ENCODE measurements around the gene NCMAP. TPM values are rescaled to one million over a fixed set of nuclear protein-coding genes. Genes with fewer than 3 reads are reported as not detected.

The NCMAP gene
- total RNA-seq, 2 donors from 2014 or later = not detected

- no peaks in the 10 kb centered on the region for H3K27me3 Mint-ChIP-seq
- peak; percentile 93 for ATAC-seq (replicated peaks)
- H3K27ac Mint-ChIP-seq = peak within 1 kb of the TSS; percentile 96
- H3K36me3 Mint-ChIP-seq (ENCODE audit: low read depth) = peaks cover 45% of the 10 kb centered on the region
- peak within 1 kb of the TSS; percentile 89 for H3K4me3 Mint-ChIP-seq
- no peaks in the 10 kb centered on the region for H3K9me3 Mint-ChIP-seq
- H3K4me1 Mint-ChIP-seq = peaks cover 32% of the 10 kb centered on the region
Measured at GRCh38 chr1:24642481-24643362, 86.8 kb downstream of the NCMAP start, which contains the start of gene SRRM1. Gene SRRM1 (plus strand): TSS chr1:24643302. CDS start chr1:24643327, 25 bp downstream.

GRCh38 chr1:24643363-24644099, 87.6 kb downstream of the NCMAP start:
- Mint-ChIP-seq H3K4me3 (peak overlapping the region; percentile 89), H3K27ac (peak overlapping the region; percentile 96), H3K9me3 (no peaks in the 10 kb centered on the region), H3K27me3 (no peaks in the 10 kb centered on the region), H3K4me1 (peaks cover 35% of the 10 kb centered on the region), H3K36me3 (ENCODE audit: low read depth) (peaks cover 53% of the 10 kb centered on the region)
- peak; percentile 20 for ATAC-seq (replicated peaks)

- Mint-ChIP-seq H3K36me3 (ENCODE audit: low read depth) (peaks cover 58% of the 10 kb centered on the region), H3K9me3 (no peaks in the 10 kb centered on the region), H3K27ac (peak overlapping the region; percentile 96), H3K27me3 (no peaks in the 10 kb centered on the region), H3K4me3 (peak overlapping the region; percentile 89), H3K4me1 (peaks cover 35% of the 10 kb centered on the region)
- no peak for ATAC-seq (replicated peaks)
Measured at GRCh38 chr1:24644100-24644384, 88.2 kb downstream of the NCMAP start.

GRCh38 chr1:24648919-24649318, 93.0 kb downstream of the NCMAP start:
- ATAC-seq (replicated peaks) = no peak
- H3K4me3 Mint-ChIP-seq = no peak overlapping the region

GRCh38 chr1:24652382-24652781, 96.5 kb downstream of the NCMAP start:
- H3K4me1 Mint-ChIP-seq = peaks cover 8% of the 10 kb centered on the region
- no peak for ATAC-seq (replicated peaks)
- no peaks in the 10 kb centered on the region for H3K27me3 Mint-ChIP-seq
- H3K9me3 Mint-ChIP-seq = no peaks in the 10 kb centered on the region
- H3K36me3 Mint-ChIP-seq (ENCODE audit: low read depth) = peaks cover 100% of the 10 kb centered on the region
- H3K27ac Mint-ChIP-seq = no peak overlapping the region
- H3K4me3 Mint-ChIP-seq = no peak overlapping the region

More at GRCh38 chr1:24648919-24649318, 93.0 kb downstream of the NCMAP start:
- H3K27ac Mint-ChIP-seq = no peak overlapping the region
- H3K36me3 Mint-ChIP-seq (ENCODE audit: low read depth) = peaks cover 100% of the 10 kb centered on the region
- peaks cover 26% of the 10 kb centered on the region for H3K4me1 Mint-ChIP-seq
- no peaks in the 10 kb centered on the region for H3K27me3 Mint-ChIP-seq
- no peaks in the 10 kb centered on the region for H3K9me3 Mint-ChIP-seq

GRCh38 chr1:24654010-24654409, 98.1 kb downstream of the NCMAP start:
- Mint-ChIP-seq H3K4me1 (peaks cover 9% of the 10 kb centered on the region), H3K27ac (no peak overlapping the region), H3K36me3 (ENCODE audit: low read depth) (peaks cover 100% of the 10 kb centered on the region), H3K4me3 (no peak overlapping the region), H3K27me3 (no peaks in the 10 kb centered on the region), H3K9me3 (no peaks in the 10 kb centered on the region)
- ATAC-seq (replicated peaks) = no peak

- no peak overlapping the region for H3K27ac Mint-ChIP-seq
- H3K36me3 Mint-ChIP-seq (ENCODE audit: low read depth) = peaks cover 100% of the 10 kb centered on the region
- H3K4me3 Mint-ChIP-seq = no peak overlapping the region
- H3K27me3 Mint-ChIP-seq = no peaks in the 10 kb centered on the region
- ATAC-seq (replicated peaks) = no peak
- H3K4me1 Mint-ChIP-seq = peaks cover 10% of the 10 kb centered on the region
- H3K9me3 Mint-ChIP-seq = no peaks in the 10 kb centered on the region
Measured at GRCh38 chr1:24656046-24656445, 100.2 kb downstream of the NCMAP start.

GRCh38 chr1:24657781-24658180, 101.9 kb downstream of the NCMAP start:
- Mint-ChIP-seq H3K27ac (peak overlapping the region; percentile 51), H3K4me1 (peaks cover 8% of the 10 kb centered on the region), H3K27me3 (no peaks in the 10 kb centered on the region), H3K4me3 (no peak overlapping the region), H3K9me3 (no peaks in the 10 kb centered on the region), H3K36me3 (ENCODE audit: low read depth) (peaks cover 100% of the 10 kb centered on the region)
- no peak for ATAC-seq (replicated peaks)

Other genes with a start within 250 kb of the NCMAP start
- gene GRHL3, start 236.7 kb upstream of the NCMAP start, total RNA-seq = not detected
- 1 to 10 TPM; 6.5 to 7.0 TPM for gene STPG1, start 142.3 kb upstream of the NCMAP start, total RNA-seq
- gene NIPAL3, start 140.3 kb upstream of the NCMAP start, total RNA-seq = 10 to 100 TPM; 30.0 to 38.5 TPM
- gene RCAN3, start 53.3 kb upstream of the NCMAP start, total RNA-seq = 10 to 100 TPM; 38.6 to 54.6 TPM
- 100 to 1,000 TPM; 151 to 223 TPM for gene SRRM1, start 87.2 kb downstream of the NCMAP start, total RNA-seq
- gene CLIC4, start 189.4 kb downstream of the NCMAP start, total RNA-seq = 10 to 100 TPM in 1 of 2 donors, 1 to 10 TPM in 1; 8.9 to 13.8 TPM